Right lobe of liver (tissue), 6 donors: ENCODE results near the gene SPI1. TPM values are rescaled to one million over a fixed set of nuclear protein-coding genes. Genes with fewer than 3 reads are reported as not detected.

ENCODE experiments used
- ATAC-seq, 4 donors: fragments of 200-7000 bp; cut with Tn5 transposase; one replicate each; pipeline ENCODE4 v1.9.1; 2020; ENCODE audit warnings: mild to moderate bottlenecking in 4 of 4, moderate library complexity in 4 of 4
- DNase-seq, 3 donors: peaks; one replicate each; pipeline ENCODE4 v3.0.0-alpha.2; 2020
- H3K27ac ChIP-seq, 3 donors: fragments of 200-600 bp; one replicate each; pipeline ENCODE4 v1.8.0; 2022
- H3K27me3 ChIP-seq, 2 donors: fragments of 200-600 bp; one replicate each; pipeline ENCODE4 v1.8.0; 2022
- H3K36me3 ChIP-seq, 4 donors: fragments of 200-600 bp; sonication (generic) in 1 of 4; one replicate each; pipeline versions ENCODE4 v1.5.1 to v1.8.0; 2017 to 2022; ENCODE audit warnings: control low read depth in 1 of 4
- H3K4me1 ChIP-seq, 4 donors: fragments of 200-600 bp; sonication (generic) in 1 of 4; one replicate each; pipeline versions ENCODE4 v1.5.1 to v1.8.0; 2017 to 2022; ENCODE audit warnings: control low read depth in 1 of 4
- H3K4me3 ChIP-seq, 3 donors: fragments of 200-600 bp; one replicate each; pipeline ENCODE4 v1.8.0; 2022
- H3K9me3 ChIP-seq, 4 donors: fragments of 200-600 bp; sonication (generic) in 1 of 4; one replicate each; pipeline versions ENCODE4 v1.5.1 to v1.8.0; 2017 to 2022; ENCODE audit warnings: control low read depth in 1 of 4
- POLR2A ChIP-seq: fragments of 450-650 bp; IDR thresholded peaks from one replicate; pipeline ENCODE4 v1.6.1; 2017; ENCODE audit warnings: antibody characterized with exemption, mild to moderate bottlenecking
- WGBS: methylation state at CpG from one replicate; pipeline ENCODE4 v1.1.6; 2018; ENCODE audit warnings: low coverage, low lambda C conversion rate; ENCODE audit not compliant: insufficient coverage; ENCODE audit errors: missing lambda C conversion rate; 5-methylcytosine and 5-hydroxymethylcytosine counted together
- intact Hi-C, 2 donors: fragments of 100-400 bp; cut with DNase I; formaldehyde crosslinking; loops; one replicate each; pipeline versions ENCODE4 v1.11.2 to v1.14.1; 2022
- total RNA-seq, 6 experiments: library from RNA; depleted of rRNA in 2 of 6; stranded (reverse); fragments of >200 nt in 2 of 6; fragmentation: NEBNext Ultra II Directional in 3 of 6; extraction: Animal tissue kit (Norgen Biotek cat#: 25700) in 3 of 6; gene quantifications; one replicate each; pipeline versions ENCODE4 v1.1.0 to v1.2.4, GENCODE V29; 2016 to 2023
- TF ChIP-seq, protein P1 (sequence below), 4 donors: fragments of 200-600 bp in 3 of 4; fragments of 450-650 bp in 1 of 4; IDR thresholded peaks; one replicate each; pipeline versions ENCODE4 v1.5.1 to v1.8.0; 2016 to 2022; ENCODE audit warnings: antibody characterized with exemption in 4 of 4, mild to moderate bottlenecking in 2 of 4
- donor health status: DM: no; HTN: yes; CAD: no.
- donor health status: DM: no; HTN: no; CAD: no.
- donor health status: DM: no; HTN: no; CAD: no.
- donor health status: DM: no; HTN: yes; CAD: no.
- donor health status: DM: no; HTN: yes; CAD: no.

SPI1 gene
- total RNA-seq, 6 experiments from 2014 or later, result 7.5 to 29.1 (median 10.1) TPM

DNA sequence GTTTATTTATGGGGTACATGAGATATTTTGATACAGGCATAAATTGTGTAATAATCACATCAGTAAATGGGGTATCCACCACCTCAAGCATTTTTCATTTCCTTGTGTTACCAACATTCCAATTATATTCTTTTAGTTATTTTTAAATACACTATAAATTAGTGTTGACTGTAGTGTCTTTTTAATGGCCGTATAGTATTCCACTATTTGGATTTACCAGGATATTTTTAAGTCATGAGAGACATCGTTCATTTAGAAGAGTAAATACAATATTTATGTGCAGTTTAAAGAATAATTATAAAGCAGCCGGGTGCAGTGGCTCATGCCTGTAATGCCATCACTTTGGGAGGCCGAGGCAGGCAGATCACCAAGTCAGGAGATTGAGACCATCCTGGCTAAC lies 6.2 kb upstream of the SPI1 start:
- ATAC-seq, result no peak
- Histone ChIP-seq H3K36me3 (no peaks in the 10 kb centered on the region), H3K27me3 (no peaks in the 10 kb centered on the region), H3K4me3 (no peak overlapping the region), H3K4me1 (no peaks in the 10 kb centered on the region), H3K27ac (no peak overlapping the region), H3K9me3 (no peaks in the 10 kb centered on the region)
- intact Hi-C loops, result no loop called here
- 83% methylated on average over 4 of the region's 4 CpGs for WGBS
- no peak for DNase-seq
- no peak for TF ChIP-seq POLR2A
- TF ChIP-seq, protein P1, sequence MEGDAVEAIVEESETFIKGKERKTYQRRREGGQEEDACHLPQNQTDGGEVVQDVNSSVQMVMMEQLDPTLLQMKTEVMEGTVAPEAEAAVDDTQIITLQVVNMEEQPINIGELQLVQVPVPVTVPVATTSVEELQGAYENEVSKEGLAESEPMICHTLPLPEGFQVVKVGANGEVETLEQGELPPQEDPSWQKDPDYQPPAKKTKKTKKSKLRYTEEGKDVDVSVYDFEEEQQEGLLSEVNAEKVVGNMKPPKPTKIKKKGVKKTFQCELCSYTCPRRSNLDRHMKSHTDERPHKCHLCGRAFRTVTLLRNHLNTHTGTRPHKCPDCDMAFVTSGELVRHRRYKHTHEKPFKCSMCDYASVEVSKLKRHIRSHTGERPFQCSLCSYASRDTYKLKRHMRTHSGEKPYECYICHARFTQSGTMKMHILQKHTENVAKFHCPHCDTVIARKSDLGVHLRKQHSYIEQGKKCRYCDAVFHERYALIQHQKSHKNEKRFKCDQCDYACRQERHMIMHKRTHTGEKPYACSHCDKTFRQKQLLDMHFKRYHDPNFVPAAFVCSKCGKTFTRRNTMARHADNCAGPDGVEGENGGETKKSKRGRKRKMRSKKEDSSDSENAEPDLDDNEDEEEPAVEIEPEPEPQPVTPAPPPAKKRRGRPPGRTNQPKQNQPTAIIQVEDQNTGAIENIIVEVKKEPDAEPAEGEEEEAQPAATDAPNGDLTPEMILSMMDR (IDR thresholded peaks at IDR 0.05), result no peak

DNA sequence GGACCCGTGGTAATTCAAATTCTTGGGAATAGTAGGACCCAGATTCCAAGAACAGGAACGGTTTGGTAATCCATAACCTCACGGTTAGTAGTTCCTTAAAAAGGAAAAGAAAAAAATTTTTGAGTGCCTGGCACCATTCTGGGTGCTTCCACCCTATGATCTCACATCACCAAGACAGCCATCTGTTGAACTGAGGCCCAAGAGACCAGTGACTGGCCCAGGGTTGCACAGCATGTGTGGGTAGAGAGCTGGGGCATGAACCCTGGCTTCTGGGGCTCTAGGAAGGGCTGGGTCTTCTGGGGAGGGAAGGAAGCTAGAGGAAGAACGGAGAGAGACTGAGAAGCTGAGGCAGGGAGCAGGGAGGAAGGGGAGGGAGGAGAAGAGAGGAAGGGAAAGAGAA lies 4.7 kb upstream of the SPI1 start:
- ATAC-seq (peak in 1 of 4 donors; percentile 11), DNase-seq (no peak)
- WGBS, result 45% methylated on average over 4 of the region's 4 CpGs
- H3K27me3 ChIP-seq, result no peaks in the 10 kb centered on the region
- no peak overlapping the region for H3K27ac ChIP-seq
- TF ChIP-seq POLR2A, result no peak
- TF ChIP-seq, protein P1 (IDR thresholded peaks at IDR 0.05), result no peak
- no peaks in the 10 kb centered on the region for H3K36me3 ChIP-seq
- no peaks in the 10 kb centered on the region for H3K4me1 ChIP-seq
- H3K9me3 ChIP-seq, result no peaks in the 10 kb centered on the region
- no peak overlapping the region for H3K4me3 ChIP-seq
- intact Hi-C loops, result no loop called here

DNA sequence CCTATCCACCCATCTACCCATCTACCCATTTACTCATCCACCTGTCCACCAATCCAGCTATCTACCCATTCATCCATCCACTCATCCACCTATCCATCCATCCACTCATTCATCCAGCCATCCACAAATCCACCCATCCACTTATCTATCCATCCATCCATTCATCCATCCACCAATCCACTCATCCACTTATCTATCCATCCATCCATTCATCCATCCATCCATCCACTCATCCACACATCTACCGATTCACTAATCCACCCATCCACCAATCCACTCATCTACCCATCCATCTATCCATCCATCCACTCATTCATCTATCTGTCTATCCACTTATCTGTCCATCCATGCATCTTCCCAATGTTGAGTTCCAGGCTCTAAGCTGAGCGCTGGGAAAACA lies 1.7 kb upstream of the SPI1 start:
- ATAC-seq (no peak), DNase-seq (no peak)
- no peaks in the 10 kb centered on the region for H3K4me1 ChIP-seq
- no peaks in the 10 kb centered on the region for H3K9me3 ChIP-seq
- TF ChIP-seq, protein P1 (IDR thresholded peaks at IDR 0.05), result no peak
- TF ChIP-seq POLR2A, result no peak
- H3K27ac ChIP-seq, result no peak overlapping the region
- intact Hi-C loops, result no loop called here
- H3K36me3 ChIP-seq, result no peaks in the 10 kb centered on the region
- WGBS, result 74% methylated on average over 2 of the region's 2 CpGs
- H3K4me3 ChIP-seq, result no peak overlapping the region
- no peaks in the 10 kb centered on the region for H3K27me3 ChIP-seq

DNA sequence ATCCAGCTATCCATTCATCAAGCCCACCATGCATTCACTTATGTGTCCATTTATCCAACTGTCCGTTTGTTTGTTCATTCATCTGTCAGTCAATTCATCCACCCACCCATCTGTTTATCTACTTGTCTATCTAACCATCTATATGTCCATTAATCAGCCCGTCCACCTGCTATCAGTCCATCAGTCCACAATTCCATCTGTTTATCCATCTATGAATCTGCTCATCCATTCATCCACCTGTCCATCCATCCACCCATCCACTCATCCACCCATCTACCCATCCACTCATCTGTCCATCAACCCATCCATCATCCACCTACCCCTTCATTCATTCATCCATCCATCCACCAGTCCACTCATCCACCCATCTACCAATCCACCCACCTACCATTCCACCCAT lies 970 bp upstream of the SPI1 start:
- intact Hi-C loops, result loop anchor here (5.0 to 10.0 kb wide), 2 partner anchors 45 to 73 kb away; partner anchors contain the start of gene PSMC3 (in 1 of the 2)

More for the DNA sequence above, 970 bp upstream of the SPI1 start:
- no peaks in the 10 kb centered on the region for H3K27me3 ChIP-seq
- no peaks in the 10 kb centered on the region for H3K4me1 ChIP-seq
- WGBS, result 64% methylated on average over 2 of the region's 2 CpGs
- ATAC-seq (no peak), DNase-seq (no peak)
- TF ChIP-seq, protein P1 (IDR thresholded peaks at IDR 0.05), result no peak
- no peak for TF ChIP-seq POLR2A
- no peak overlapping the region for H3K27ac ChIP-seq
- H3K9me3 ChIP-seq, result no peaks in the 10 kb centered on the region
- H3K4me3 ChIP-seq, result no peak overlapping the region
- H3K36me3 ChIP-seq, result no peaks in the 10 kb centered on the region
